ENCODE measurements around the gene GCSH. TPM values are rescaled to one million over a fixed set of nuclear protein-coding genes. Genes with fewer than 3 reads are reported as not detected.

GCSH gene
- total and polyA plus RNA-seq, 2 of the 13 experiments (the other 11 are each of a cell fraction or from before 2014, with no cell fraction given) = 35.9 to 103 TPM

- 0 out of 2 replicates have a peak, but pooled peaks have one; percentile 22 for TF ChIP-seq CERS6 (CRISPR knock-in tag; IDR thresholded peaks at IDR 0.05)
- TF ChIP-seq ZNF274 (CRISPR knock-in tag; IDR thresholded peaks at IDR 0.05) = no peak; the same call in 1 of the 2 replicates
- peak; percentile 85; the same call in 1 of the 2 replicates for TF ChIP-seq ZNF333 (CRISPR knock-in tag; IDR thresholded peaks at IDR 0.05; ENCODE audit: borderline replicate concordance)
- TF ChIP-seq NFE2L1 (CRISPR knock-in tag; IDR thresholded peaks at IDR 0.05; ENCODE audit: borderline replicate concordance) = no peak
- no peak for TF ChIP-seq PBX3 (CRISPR knock-in tag; IDR thresholded peaks at IDR 0.05; ENCODE audit: borderline replicate concordance)
- no peak for TF ChIP-seq SIX1 (CRISPR knock-in tag; IDR thresholded peaks at IDR 0.05; ENCODE audit: borderline replicate concordance)
- peak; percentile 98; the same call in 1 of the 2 replicates for TF ChIP-seq SRY (CRISPR knock-in tag; IDR thresholded peaks at IDR 0.05)
- TF ChIP-seq, protein P1, sequence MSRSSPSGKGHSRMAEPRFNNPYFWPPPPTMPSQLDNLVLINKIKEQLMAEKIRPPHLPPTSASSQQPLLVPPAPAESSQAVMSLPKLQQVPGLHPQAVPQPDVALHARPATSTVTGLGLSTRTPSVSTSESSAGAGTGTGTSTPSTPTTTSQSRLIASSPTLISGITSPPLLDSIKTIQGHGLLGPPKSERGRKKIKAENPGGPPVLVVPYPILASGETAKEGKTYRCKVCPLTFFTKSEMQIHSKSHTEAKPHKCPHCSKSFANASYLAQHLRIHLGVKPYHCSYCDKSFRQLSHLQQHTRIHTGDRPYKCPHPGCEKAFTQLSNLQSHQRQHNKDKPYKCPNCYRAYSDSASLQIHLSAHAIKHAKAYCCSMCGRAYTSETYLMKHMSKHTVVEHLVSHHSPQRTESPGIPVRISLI (CRISPR knock-in tag; IDR thresholded peaks at IDR 0.05; ENCODE audit: borderline replicate concordance) = no peak
- peak; percentile 93 for TF ChIP-seq BORCS8-MEF2B (CRISPR knock-in tag; IDR thresholded peaks at IDR 0.05)
- TF ChIP-seq ZMAT5 (CRISPR knock-in tag; IDR thresholded peaks at IDR 0.05; ENCODE audit: borderline replicate concordance, low read depth) = no peak
- peak; percentile 92 for TF ChIP-seq ZMAT3 (CRISPR knock-in tag; conservative IDR thresholded peaks at IDR 0.05)
- peak; percentile 38 for TF ChIP-seq ZBTB33 (CRISPR knock-in tag; IDR thresholded peaks at IDR 0.05)
- TF ChIP-seq ZNF124 (CRISPR knock-in tag; IDR thresholded peaks at IDR 0.05) = peak; percentile 88
- 0 out of 2 replicates have a peak, but pooled peaks have one; percentile 76 for TF ChIP-seq ELK4 (CRISPR knock-in tag; IDR thresholded peaks at IDR 0.05; ENCODE audit: borderline replicate concordance)
- TF ChIP-seq, protein P2, sequence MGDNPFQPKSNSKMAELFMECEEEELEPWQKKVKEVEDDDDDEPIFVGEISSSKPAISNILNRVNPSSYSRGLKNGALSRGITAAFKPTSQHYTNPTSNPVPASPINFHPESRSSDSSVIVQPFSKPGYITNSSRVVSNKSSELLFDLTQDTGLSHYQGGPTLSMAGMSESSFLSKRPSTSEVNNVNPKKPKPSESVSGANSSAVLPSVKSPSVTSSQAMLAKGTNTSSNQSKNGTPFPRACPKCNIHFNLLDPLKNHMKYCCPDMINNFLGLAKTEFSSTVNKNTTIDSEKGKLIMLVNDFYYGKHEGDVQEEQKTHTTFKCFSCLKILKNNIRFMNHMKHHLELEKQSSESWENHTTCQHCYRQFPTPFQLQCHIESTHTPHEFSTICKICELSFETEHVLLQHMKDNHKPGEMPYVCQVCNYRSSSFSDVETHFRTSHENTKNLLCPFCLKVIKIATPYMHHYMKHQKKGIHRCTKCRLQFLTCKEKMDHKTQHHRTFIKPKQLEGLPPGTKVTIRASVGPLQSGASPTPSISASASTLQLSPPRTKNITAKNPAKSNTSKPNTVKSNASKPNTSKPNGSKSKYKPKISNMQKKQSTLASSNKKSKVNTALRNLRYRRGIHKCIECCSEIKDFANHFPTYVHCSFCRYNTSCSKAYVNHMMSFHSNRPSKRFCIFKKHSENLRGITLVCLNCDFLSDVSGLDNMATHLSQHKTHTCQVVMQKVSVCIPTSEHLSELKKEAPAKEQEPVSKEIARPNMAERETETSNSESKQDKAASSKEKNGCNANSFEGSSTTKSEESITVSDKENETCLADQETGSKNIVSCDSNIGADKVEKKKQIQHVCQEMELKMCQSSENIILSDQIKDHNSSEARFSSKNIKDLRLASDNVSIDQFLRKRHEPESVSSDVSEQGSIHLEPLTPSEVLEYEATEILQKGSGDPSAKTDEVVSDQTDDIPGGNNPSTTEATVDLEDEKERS (CRISPR knock-in tag; IDR thresholded peaks at IDR 0.05) = no peak; the same call in 1 of the 2 replicates
Measured at GRCh38 chr16:81077076-81077940, 18.9 kb downstream of the GCSH start, which contains the start of gene C16orf46 (continued).
